Fibroblast of villous mesenchyme (primary cell): ENCODE results near the gene MYOCD. TPM values are rescaled to one million over a fixed set of nuclear protein-coding genes. Genes with fewer than 3 reads are reported as not detected.

Source experiments
- DNase-seq: peaks from one replicate; pipeline ENCODE4 v3.0.0-alpha.2; 2010; ENCODE audit warnings: low read depth
- H3K4me3 ChIP-seq: 2 replicates; pipeline ENCODE4 v1.5.1; 2011; ENCODE audit warnings: low read depth, mild to moderate bottlenecking, low read length
- total RNA-seq: library from RNA; depleted of rRNA; stranded (reverse); fragments of >200 nt; gene quantifications from 2 replicates; pipeline ENCODE4 v1.2.3, GENCODE V29; 2012
- TF ChIP-seq, protein P1 (sequence below): IDR thresholded peaks from 2 replicates; pipeline ENCODE4 v1.5.1; 2012; ENCODE audit warnings: low read depth, mild to moderate bottlenecking, low read length; ENCODE audit not compliant: insufficient read depth

The MYOCD gene
- total RNA-seq, 1 donor, result 14.7 TPM

DNA sequence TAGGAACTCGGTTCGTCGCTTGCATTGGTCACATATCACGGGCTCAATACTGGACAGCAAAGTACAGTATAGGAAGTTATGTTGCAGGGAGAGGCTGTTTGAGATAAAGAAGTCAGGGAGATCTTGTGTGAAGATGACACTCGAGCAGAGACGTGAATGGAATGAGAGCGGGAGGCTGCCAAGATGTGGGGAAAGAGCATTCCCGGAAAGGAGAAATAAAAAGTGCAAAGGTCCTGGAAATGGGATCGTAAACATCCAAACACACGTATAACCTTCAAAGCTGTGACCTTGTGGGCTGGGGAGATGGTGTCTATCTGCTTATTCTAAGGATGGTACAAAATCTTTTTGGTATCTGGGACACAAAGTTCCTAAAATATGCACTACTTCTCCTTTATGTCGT lies 43.0 kb upstream of the MYOCD start:
- DNase-seq, result peak; percentile 94
- no peak overlapping the region for H3K4me3 ChIP-seq
- TF ChIP-seq, protein P1, sequence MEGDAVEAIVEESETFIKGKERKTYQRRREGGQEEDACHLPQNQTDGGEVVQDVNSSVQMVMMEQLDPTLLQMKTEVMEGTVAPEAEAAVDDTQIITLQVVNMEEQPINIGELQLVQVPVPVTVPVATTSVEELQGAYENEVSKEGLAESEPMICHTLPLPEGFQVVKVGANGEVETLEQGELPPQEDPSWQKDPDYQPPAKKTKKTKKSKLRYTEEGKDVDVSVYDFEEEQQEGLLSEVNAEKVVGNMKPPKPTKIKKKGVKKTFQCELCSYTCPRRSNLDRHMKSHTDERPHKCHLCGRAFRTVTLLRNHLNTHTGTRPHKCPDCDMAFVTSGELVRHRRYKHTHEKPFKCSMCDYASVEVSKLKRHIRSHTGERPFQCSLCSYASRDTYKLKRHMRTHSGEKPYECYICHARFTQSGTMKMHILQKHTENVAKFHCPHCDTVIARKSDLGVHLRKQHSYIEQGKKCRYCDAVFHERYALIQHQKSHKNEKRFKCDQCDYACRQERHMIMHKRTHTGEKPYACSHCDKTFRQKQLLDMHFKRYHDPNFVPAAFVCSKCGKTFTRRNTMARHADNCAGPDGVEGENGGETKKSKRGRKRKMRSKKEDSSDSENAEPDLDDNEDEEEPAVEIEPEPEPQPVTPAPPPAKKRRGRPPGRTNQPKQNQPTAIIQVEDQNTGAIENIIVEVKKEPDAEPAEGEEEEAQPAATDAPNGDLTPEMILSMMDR, result no peak

DNA sequence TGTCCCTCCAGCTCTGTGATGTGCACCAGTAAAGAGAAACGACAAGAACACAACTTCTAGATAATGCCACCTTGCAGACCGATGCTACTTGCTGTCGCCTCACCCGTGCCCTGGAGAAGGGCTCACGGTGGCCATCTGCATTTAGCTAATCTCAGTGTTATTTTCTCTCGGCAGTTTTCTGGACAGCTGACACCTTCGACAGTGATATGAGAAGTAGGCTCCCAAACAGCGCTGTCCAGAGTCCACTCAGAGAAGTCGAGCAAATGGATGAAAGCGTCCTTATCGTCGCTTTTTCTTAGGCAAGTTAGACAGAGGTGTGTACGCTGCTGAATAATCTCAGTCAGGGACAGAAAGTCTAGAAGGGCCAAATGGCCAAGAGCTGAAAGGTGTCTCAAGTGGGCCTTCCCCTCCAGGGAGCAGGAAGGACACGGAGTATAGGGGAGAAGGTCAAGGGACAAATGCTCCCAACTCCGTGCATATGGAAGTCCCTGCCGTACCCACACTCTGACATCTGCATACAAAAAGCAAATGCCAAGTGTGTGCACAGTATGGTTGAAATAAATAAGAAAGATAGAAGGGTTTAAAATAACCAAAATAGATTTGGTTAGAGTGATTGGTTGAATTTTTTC lies 42.4 kb upstream of the MYOCD start:
- no peak overlapping the region for H3K4me3 ChIP-seq
- DNase-seq, result no peak
- TF ChIP-seq, protein P1, result no peak

DNA sequence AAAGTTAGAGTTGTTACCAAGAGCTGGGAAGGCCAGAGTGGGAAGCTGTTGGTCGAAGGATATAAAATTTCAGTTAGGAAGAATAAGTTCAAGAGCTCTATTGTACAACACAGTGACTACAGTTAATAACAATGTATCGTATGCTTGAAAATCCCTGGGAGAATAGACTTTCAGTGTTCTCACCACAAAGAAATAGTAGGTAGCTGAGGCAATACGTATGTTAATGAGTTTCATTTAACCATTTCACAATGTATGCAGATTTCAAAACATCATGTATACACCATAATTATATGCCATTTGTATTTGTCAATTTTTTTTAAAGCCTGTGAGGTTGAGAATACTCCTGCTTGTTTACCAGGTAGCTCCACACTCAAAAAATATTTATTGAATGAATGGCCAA lies 41.5 kb upstream of the MYOCD start:
- peak; percentile 43 for DNase-seq
- H3K4me3 ChIP-seq, result no peak overlapping the region
- TF ChIP-seq, protein P1, result no peak

DNA sequence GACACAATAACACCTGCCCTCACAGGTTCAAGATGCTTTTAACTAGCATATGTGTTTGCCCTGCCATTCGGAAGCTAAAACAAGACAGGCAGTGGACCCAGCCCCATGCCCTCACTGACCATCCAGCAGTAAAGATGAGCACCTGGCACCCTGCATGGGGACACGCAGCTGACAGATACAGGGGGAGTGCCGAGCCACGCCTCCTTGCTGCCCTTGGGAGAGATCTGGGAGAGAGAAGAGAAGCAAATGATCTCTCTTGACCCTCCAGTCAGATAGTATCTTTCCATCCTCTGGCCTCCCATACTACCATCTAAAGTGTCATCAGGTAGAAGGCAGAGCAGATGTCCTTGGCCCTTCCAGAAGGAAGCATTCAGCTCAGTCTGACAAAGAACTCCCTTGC lies 40.6 kb upstream of the MYOCD start:
- no peak for DNase-seq
- no peak overlapping the region for H3K4me3 ChIP-seq
- TF ChIP-seq, protein P1, result no peak

DNA sequence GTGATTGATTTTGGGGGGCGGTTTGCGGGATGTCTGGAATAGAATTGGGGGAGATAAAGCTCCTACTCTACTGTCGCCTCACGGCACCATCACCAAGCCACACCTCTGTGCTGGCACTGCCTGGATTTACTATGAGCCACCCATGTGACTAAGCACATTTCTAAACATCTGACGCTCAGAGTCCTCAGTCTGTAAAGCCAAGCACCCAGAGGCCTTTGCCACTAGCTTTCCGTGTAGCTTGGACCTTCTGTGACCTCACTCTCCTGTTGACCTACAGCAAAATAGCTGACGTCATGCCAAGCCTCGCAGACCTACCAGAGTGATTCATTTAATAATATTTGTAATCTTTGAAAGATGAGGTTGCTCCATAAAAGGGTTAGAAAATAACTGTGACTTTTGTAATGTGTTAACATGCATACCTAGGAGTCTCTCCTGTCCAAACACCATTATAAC lies 38.5 kb upstream of the MYOCD start:
- no peak overlapping the region for H3K4me3 ChIP-seq
- TF ChIP-seq, protein P1, result no peak
- DNase-seq, result peak; percentile 98

DNA sequence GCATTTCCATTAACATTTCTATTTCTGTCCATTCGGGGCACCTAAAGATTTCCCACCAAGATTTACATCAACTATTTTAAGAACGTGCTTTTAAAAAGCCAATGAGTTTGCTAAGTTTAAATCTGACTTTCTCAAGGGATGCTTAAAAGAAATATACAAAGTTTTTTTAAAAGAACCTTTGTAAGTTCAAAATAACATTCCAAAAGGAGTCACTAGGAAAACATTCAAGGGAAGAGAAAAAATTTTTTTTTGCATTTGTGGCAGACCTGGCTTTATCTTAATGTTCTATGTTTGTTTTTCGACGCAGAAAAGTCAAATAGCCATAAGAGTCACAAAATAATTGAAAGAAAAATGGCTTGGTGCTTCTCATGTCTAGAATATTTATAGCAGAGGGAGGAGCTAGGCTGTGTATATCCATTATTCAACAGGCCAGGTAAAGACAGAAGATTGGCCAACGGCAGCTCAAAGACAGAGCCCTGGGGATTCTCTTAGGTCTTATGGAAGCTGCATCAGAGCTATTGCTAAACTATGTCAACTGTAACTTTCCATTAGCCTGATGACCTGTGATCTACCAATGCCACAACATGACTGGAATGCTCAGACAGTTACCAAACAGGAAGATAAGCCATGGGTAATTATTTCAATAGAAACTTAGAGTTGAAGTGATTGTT lies 37.8 kb upstream of the MYOCD start:
- H3K4me3 ChIP-seq, result no peak overlapping the region
- DNase-seq, result peak; percentile 90
- TF ChIP-seq, protein P1, result no peak
